K562 (cell line): ENCODE measurements around the gene BSDC1. TPM values are rescaled to one million over a fixed set of nuclear protein-coding genes. Genes with fewer than 3 reads are reported as not detected.

Experiments
- ARID4B ChIP-seq: sonication (generic); formaldehyde crosslinking; IDR thresholded peaks from 2 replicates; pipeline ENCODE4 v1.8.0; 2022; ENCODE audit warnings: mild to moderate bottlenecking, missing genetic modification reagents
- C11orf30 ChIP-seq: fragments of 450-650 bp; IDR thresholded peaks from 2 replicates; pipeline ENCODE4 v1.6.1; 2016; ENCODE audit warnings: low read depth, mild to moderate bottlenecking
- CAMTA2 ChIP-seq: fragments of 250-450 bp; sonication (Bioruptor Pico); conservative IDR thresholded peaks from 2 replicates; pipeline ENCODE4 v1.5.1; 2022
- FOXA3 ChIP-seq, 2 experiments: fragments of 450-650 bp in 1 of 2; sonication (generic) in 1 of 2; formaldehyde crosslinking; IDR thresholded peaks in 1 of 2; conservative IDR thresholded peaks in 1 of 2; 2 replicates each; pipeline versions ENCODE4 v1.4.0 to v1.8.0; 2020 to 2022; ENCODE audit warnings: mild to moderate bottlenecking in 2 of 2, missing genetic modification reagents in 1 of 2
- PHF21A ChIP-seq: fragments of 450-650 bp; IDR thresholded peaks from 2 replicates; pipeline ENCODE4 v1.6.1; 2017; ENCODE audit warnings: low read depth, borderline replicate concordance
- SRSF1 ChIP-seq: fragments of 200-400 bp; formaldehyde crosslinking; IDR thresholded peaks from 2 replicates; pipeline ENCODE4 v1.6.1; 2017; ENCODE audit warnings: mild to moderate bottlenecking, low read depth, low read length, moderate library complexity
- SRSF3 ChIP-seq: fragments of 200-400 bp; formaldehyde crosslinking; IDR thresholded peaks from 2 replicates; pipeline ENCODE4 v1.6.1; 2016; ENCODE audit warnings: mild to moderate bottlenecking, low read length, moderate library complexity; ENCODE audit not compliant: insufficient read depth
- SRSF9 ChIP-seq: fragments of 200-400 bp; formaldehyde crosslinking; IDR thresholded peaks from 2 replicates; pipeline ENCODE4 v1.6.1; 2017; ENCODE audit warnings: low read depth, low read length, borderline replicate concordance
- STAT5A ChIP-seq: IDR thresholded peaks from 2 replicates; pipeline ENCODE4 v1.6.1; 2012; ENCODE audit warnings: low read length, inconsistent platforms, borderline replicate concordance
- TEAD1 ChIP-seq, 2 experiments: fragments of 450-650 bp in 1 of 2; sonication (generic) in 1 of 2; formaldehyde crosslinking; IDR thresholded peaks; 2 replicates each; pipeline versions ENCODE4 v1.4.0 to v1.8.0; 2020 to 2022; ENCODE audit warnings: mild to moderate bottlenecking in 2 of 2, missing genetic modification reagents in 1 of 2
- TSHZ1 ChIP-seq: fragments of 250-450 bp; sonication (Bioruptor Pico); IDR thresholded peaks from 2 replicates; pipeline ENCODE4 v1.4.0; 2020; ENCODE audit warnings: mild to moderate bottlenecking, moderate library complexity
- U2AF1 ChIP-seq: fragments of 200-400 bp; formaldehyde crosslinking; optimal IDR thresholded peaks from 2 replicates; pipeline ENCODE3; 2017; ENCODE audit warnings: mild to moderate bottlenecking, low read depth, low read length, moderate library complexity
- ZBTB33 ChIP-seq: sonication (generic); formaldehyde crosslinking; IDR thresholded peaks from 2 replicates; pipeline ENCODE4 v1.8.1; 2023; ENCODE audit warnings: mild to moderate bottlenecking, missing genetic modification reagents
- ZFPM2 ChIP-seq: fragments of 250-450 bp; sonication (Bioruptor Pico); IDR thresholded peaks from 2 replicates; pipeline ENCODE4 v1.5.1; 2022; ENCODE audit warnings: mild to moderate bottlenecking
- ZNF511 ChIP-seq: sonication (generic); formaldehyde crosslinking; IDR thresholded peaks from 2 replicates; pipeline ENCODE4 v1.8.0; 2022; ENCODE audit warnings: mild to moderate bottlenecking, missing genetic modification reagents
- ZNF780A ChIP-seq: fragments of 250-450 bp; sonication (Bioruptor Pico); IDR thresholded peaks from 2 replicates; pipeline ENCODE4 v1.5.0; 2021; ENCODE audit warnings: mild to moderate bottlenecking
- polyA plus RNA-seq, 8 experiments: library from polyadenylated mRNA; depleted of rRNA in 4 of 8; stranded (reverse) in 5 of 8; unstranded in 3 of 8; fragments of >200 nt; fragmentation: Nextera tagmentation in 2 of 8; fragmentation: Illumina TruSeq in 1 of 8; extraction: Ambion mirVana in 2 of 8; extraction: Trizol in 1 of 8; gene quantifications; 2 replicates each; pipeline versions ENCODE4 v1.2.1 to v1.2.3, GENCODE V29; 2011 to 2014; ENCODE audit warnings: inconsistent platforms in 1 of 8, missing spikeins in 1 of 8
- total RNA-seq, 7 experiments: library from RNA; depleted of rRNA in 6 of 7; stranded (reverse); fragments of >200 nt in 6 of 7; fragmentation: Illumina TruSeq in 2 of 7; extraction: Trizol in 2 of 7; gene quantifications; 2 replicates each; pipeline versions ENCODE4 v1.2.1 to v1.2.3, GENCODE V29; 2011 to 2021; ENCODE audit warnings: low replicate concordance in 1 of 7

The BSDC1 gene
- total and polyA plus RNA-seq, 9 of the 15 experiments (the other 6 are each of a cell fraction or from before 2014, with no cell fraction given), result 10.2 to 96.8 (median 73.1) TPM

GRCh38 chr1:32335790-32336590 lies 58.3 kb downstream of the BSDC1 start, which contains the start of gene MARCKSL1 (continued):
- no peak for TF ChIP-seq ZNF511 (CRISPR knock-in tag)
- TF ChIP-seq SRSF1, result peak; percentile 82; the same call in 1 of the 2 replicates
- TF ChIP-seq FOXA3 (CRISPR knock-in tag; conservative IDR thresholded peaks at IDR 0.05 in 1 of 2, IDR thresholded peaks at IDR 0.05 in 1 of 2), result no peak
- no peak for TF ChIP-seq SRSF3
- TF ChIP-seq CAMTA2, result no peak
- no peak for TF ChIP-seq C11orf30
- peak in 1 of 2 experiments; percentile 92; a peak in 2 of 4 replicates for TF ChIP-seq TEAD1 (CRISPR knock-in tag; IDR thresholded peaks at IDR 0.05)
- no peak for TF ChIP-seq STAT5A
- TF ChIP-seq PHF21A, result no peak
- peak; percentile 54; the same call in 1 of the 2 replicates for TF ChIP-seq ZBTB33 (CRISPR knock-in tag)
- TF ChIP-seq ZFPM2 (CRISPR knock-in tag), result no peak
- TF ChIP-seq ARID4B (CRISPR knock-in tag), result peak; percentile 70
- peak; percentile 39 for TF ChIP-seq U2AF1
- TF ChIP-seq ZNF780A (CRISPR knock-in tag), result no peak
- no peak for TF ChIP-seq TSHZ1 (CRISPR knock-in tag)
- no peak for TF ChIP-seq SRSF9
